PC-3 (cell line): ENCODE results near the gene METTL6. TPM values are rescaled to one million over a fixed set of nuclear protein-coding genes. Genes with fewer than 3 reads are reported as not detected.

Experiments
- ATAC-seq: fragments of 200-7000 bp; cut with Tn5 transposase; 2 replicates; pipeline ENCODE4 v1.9.1; 2020; ENCODE audit warnings: mild to moderate bottlenecking, moderate library complexity
- BruUV-seq: library from RNA; stranded (reverse); fragments of 400-500 nt; replicated peaks from 2 replicates; lab custom pipeline; 2021; lab: Mats Ljungman, UMichigan
- CTCF ChIA-PET: fragments of 300-600 bp; sonication (Branson Sonifier 250); formaldehyde crosslinking; loops from one replicate; lab custom pipeline; 2022; ENCODE audit warnings: antibody characterized with exemption; lab: Charles Lee
- POLR2A ChIA-PET: fragments of 300-600 bp; sonication (Branson Sonifier 250); formaldehyde crosslinking; loops from one replicate; lab custom pipeline; 2022; ENCODE audit warnings: antibody characterized with exemption; ENCODE audit not compliant: unreplicated experiment; lab: Charles Lee
- DNase-seq: peaks from one replicate; pipeline ENCODE4 v3.0.0-alpha.2; 2015
- H2AFZ ChIP-seq: fragments of 300-600 bp; sonication (generic); 2 replicates; pipeline ENCODE4 v1.6.0; 2016; ENCODE audit warnings: antibody characterized with exemption, low read length
- H3F3A ChIP-seq: fragments of 300-600 bp; sonication (generic); one replicate; pipeline ENCODE4 v1.6.0; 2017; ENCODE audit warnings: antibody characterized with exemption, low read length, control low read depth, mild to moderate bottlenecking; ENCODE audit not compliant: unreplicated experiment
- H3K27ac ChIP-seq: fragments of 300-600 bp; sonication (generic); 2 replicates; pipeline ENCODE4 v1.5.1; 2016; ENCODE audit warnings: mild to moderate bottlenecking, low read length
- H3K27me3 ChIP-seq: fragments of 300-600 bp; sonication (generic); 2 replicates; pipeline ENCODE4 v1.6.1; 2016; ENCODE audit warnings: low read length, mixed read lengths
- H3K36me3 ChIP-seq: fragments of 300-600 bp; sonication (generic); 2 replicates; pipeline ENCODE4 v1.6.1; 2016; ENCODE audit warnings: low read depth, mixed run types, low read length, mixed read lengths
- H3K4me1 ChIP-seq: fragments of 300-600 bp; sonication (generic); 2 replicates; pipeline ENCODE4 v1.5.1; 2016; ENCODE audit warnings: low read length; ENCODE audit not compliant: insufficient read depth
- H3K4me2 ChIP-seq: fragments of 300-600 bp; sonication (generic); 2 replicates; pipeline ENCODE4 v1.6.0; 2016; ENCODE audit warnings: low read length
- H3K4me3 ChIP-seq: fragments of 300-600 bp; sonication (generic); 2 replicates; pipeline ENCODE4 v1.5.1; 2016; ENCODE audit warnings: mild to moderate bottlenecking, low read length, mixed read lengths
- H3K79me2 ChIP-seq: fragments of 300-600 bp; sonication (generic); 2 replicates; pipeline ENCODE4 v1.6.1; 2017; ENCODE audit warnings: low read length, mixed read lengths
- H3K9ac ChIP-seq: fragments of 300-600 bp; sonication (generic); 2 replicates; pipeline ENCODE4 v1.6.0; 2016; ENCODE audit warnings: mild to moderate bottlenecking, low read length
- H3K9me2 ChIP-seq: fragments of 300-600 bp; sonication (generic); replicated peaks from 2 replicates; pipeline ENCODE4 v1.6.1; 2016; ENCODE audit warnings: mixed run types, low read length, mixed read lengths
- H3K9me3 ChIP-seq: fragments of 300-600 bp; sonication (generic); 2 replicates; pipeline ENCODE4 v1.6.1; 2016; ENCODE audit warnings: low read length, mixed read lengths
- H4K20me1 ChIP-seq: fragments of 300-600 bp; sonication (generic); 2 replicates; pipeline ENCODE4 v1.6.1; 2016; ENCODE audit warnings: low read length, mixed read lengths
- EZH2 ChIP-seq: fragments of 300-600 bp; sonication (generic); IDR thresholded peaks from one replicate; pipeline ENCODE4 v1.6.1; 2017; ENCODE audit warnings: antibody characterized with exemption, mild to moderate bottlenecking, low read length; ENCODE audit not compliant: unreplicated experiment
- EZH2phosphoT487 ChIP-seq: fragments of 300-600 bp; sonication (generic); IDR thresholded peaks from 2 replicates; pipeline ENCODE4 v1.6.1; 2018; ENCODE audit warnings: mild to moderate bottlenecking, antibody characterized with exemption, low read length, borderline replicate concordance
- intact Hi-C: fragments of 100-400 bp; cut with micrococcal nuclease; formaldehyde crosslinking; loops from 2 replicates; pipeline ENCODE4 v1.9.0; 2023
- total RNA-seq: library from RNA; depleted of rRNA; stranded (reverse); fragments of >200 nt; gene quantifications from 2 replicates; pipeline ENCODE4 v1.2.3, GENCODE V29; 2014
- TF ChIP-seq, protein P1 (sequence below): fragments of 300-600 bp; sonication (generic); conservative IDR thresholded peaks from 2 replicates; pipeline ENCODE4 v1.5.1; 2017; ENCODE audit warnings: antibody characterized with exemption, low read depth, mild to moderate bottlenecking, low read length

Gene METTL6
- total RNA-seq, 1 experiment from 2014 or later: 22.4 TPM

DNA sequence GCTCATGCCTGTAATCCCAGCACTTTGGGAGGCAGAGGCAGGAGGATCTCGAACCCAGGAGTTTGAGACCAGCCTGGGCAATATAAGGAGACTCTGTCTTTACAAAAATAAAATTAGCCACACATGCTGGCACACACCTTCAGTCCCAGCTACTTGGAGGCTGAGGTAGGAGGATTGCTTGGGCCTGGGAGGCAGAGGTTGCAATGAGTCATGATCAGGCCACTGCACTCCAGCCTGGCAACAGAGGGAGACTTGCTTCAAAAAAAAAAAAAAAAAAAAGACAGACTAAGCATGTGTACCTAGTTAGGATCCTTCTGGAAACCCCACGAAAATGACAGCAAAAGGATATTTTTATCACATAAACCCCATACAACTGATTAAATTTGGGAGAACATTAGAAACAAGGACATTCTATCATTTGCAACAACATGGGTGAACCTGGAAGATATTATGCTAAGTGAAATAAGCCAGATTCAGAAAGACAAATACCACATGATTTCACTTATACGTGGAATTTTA, 44.9 kb downstream of the METTL6 start:
- ATAC-seq: no peak
- no peaks in the 10 kb centered on the region for H3K79me2 ChIP-seq
- peaks cover 5% of the 10 kb centered on the region for H3K4me1 ChIP-seq
- no peak for TF ChIP-seq EZH2
- TF ChIP-seq EZH2phosphoT487: no peak
- TF ChIP-seq, protein P1, sequence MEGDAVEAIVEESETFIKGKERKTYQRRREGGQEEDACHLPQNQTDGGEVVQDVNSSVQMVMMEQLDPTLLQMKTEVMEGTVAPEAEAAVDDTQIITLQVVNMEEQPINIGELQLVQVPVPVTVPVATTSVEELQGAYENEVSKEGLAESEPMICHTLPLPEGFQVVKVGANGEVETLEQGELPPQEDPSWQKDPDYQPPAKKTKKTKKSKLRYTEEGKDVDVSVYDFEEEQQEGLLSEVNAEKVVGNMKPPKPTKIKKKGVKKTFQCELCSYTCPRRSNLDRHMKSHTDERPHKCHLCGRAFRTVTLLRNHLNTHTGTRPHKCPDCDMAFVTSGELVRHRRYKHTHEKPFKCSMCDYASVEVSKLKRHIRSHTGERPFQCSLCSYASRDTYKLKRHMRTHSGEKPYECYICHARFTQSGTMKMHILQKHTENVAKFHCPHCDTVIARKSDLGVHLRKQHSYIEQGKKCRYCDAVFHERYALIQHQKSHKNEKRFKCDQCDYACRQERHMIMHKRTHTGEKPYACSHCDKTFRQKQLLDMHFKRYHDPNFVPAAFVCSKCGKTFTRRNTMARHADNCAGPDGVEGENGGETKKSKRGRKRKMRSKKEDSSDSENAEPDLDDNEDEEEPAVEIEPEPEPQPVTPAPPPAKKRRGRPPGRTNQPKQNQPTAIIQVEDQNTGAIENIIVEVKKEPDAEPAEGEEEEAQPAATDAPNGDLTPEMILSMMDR: no peak
- no peaks in the 10 kb centered on the region for H3K27me3 ChIP-seq
- H3K4me3 ChIP-seq: no peak overlapping the region
- no peak overlapping the region for H2AFZ ChIP-seq
- CTCF ChIA-PET: no interaction called here
- H4K20me1 ChIP-seq: no peaks in the 10 kb centered on the region
- H3K27ac ChIP-seq: no peak overlapping the region
- no peaks in the 10 kb centered on the region for H3K9me3 ChIP-seq
- intact Hi-C loops: no loop called here
- no peaks in the 10 kb centered on the region for H3K36me3 ChIP-seq
- no peak overlapping the region for H3K4me2 ChIP-seq
- no TSS peak for BruUV-seq
- H3K9me2 ChIP-seq: no peaks in the 10 kb centered on the region
- POLR2A ChIA-PET: no interaction called here
- no peaks in the 10 kb centered on the region for H3F3A ChIP-seq
- no peak overlapping the region for H3K9ac ChIP-seq
- DNase-seq: no peak

DNA sequence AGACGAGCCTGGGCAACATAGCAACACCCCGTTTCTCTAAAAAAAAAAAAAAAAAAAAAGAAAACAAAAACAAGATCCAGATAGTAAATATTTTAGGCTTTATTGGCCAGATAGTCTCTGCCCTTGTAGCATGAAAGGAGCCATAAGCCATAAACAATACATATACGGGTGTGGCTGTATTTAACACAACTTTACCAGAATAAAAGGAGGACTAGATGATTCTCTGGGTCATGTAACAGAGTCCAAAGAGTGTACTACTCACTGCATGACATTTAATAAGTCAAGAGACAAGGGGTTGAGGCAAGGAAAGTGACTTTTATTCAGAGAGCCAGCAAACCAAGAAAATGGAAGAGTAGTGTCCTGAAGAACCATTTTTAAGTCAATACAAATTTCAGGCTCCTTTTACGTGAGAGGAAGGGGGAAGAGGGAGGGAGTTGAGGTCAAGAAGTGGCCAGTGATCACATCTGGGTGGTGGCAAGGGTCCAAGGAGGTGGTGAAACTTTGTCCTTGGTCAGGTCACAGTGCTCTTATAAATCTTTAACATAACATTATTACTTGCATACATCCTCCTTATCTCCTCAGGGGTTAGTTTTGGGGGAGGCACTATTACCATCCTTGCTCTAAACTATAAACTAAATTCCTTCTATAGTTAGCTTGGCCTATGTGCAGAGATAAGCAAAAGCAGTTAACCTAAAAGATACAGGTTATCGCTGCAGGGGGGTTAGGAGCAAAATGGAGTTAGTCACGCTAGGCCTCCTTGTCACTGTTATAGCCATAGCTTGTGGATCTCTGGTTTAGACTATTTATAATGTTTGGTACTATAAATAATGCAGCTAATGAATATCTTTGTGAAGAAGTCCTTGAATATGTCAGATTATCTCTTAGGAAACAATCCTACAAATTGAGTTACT, 46.1 kb downstream of the METTL6 start:
- H2AFZ ChIP-seq: no peak overlapping the region
- DNase-seq (no peak), ATAC-seq (no peak)
- no peak overlapping the region for H3K4me2 ChIP-seq
- CTCF ChIA-PET: interaction anchor here (0.6 kb wide), 1 partner anchor 118 kb away, joined by 6 read pairs; no protein-coding TSS in a partner anchor
- BruUV-seq: no TSS peak
- no peaks in the 10 kb centered on the region for H3F3A ChIP-seq
- H3K9ac ChIP-seq: no peak overlapping the region
- H3K4me3 ChIP-seq: no peak overlapping the region
- H3K4me1 ChIP-seq: no peaks in the 10 kb centered on the region
- intact Hi-C loops: no loop called here
- TF ChIP-seq EZH2phosphoT487 (no peak), EZH2 (no peak)
- TF ChIP-seq, protein P1: no peak
- no peaks in the 10 kb centered on the region for H3K36me3 ChIP-seq
- H3K27ac ChIP-seq: no peak overlapping the region
- no peaks in the 10 kb centered on the region for H3K9me2 ChIP-seq
- H3K27me3 ChIP-seq: no peaks in the 10 kb centered on the region
- no peaks in the 10 kb centered on the region for H4K20me1 ChIP-seq
- no peaks in the 10 kb centered on the region for H3K79me2 ChIP-seq
- H3K9me3 ChIP-seq: no peaks in the 10 kb centered on the region
- POLR2A ChIA-PET: no interaction called here
